SW480 (cell line): Measurements from ENCODE around the gene FGFBP2.
"Not testable (repeated sequence)": the region's sequence is repeated elsewhere in the genome, so short reads cannot be mapped to it uniquely, and the experiment has no call there.

ENCODE experiments used
- DNase-seq: peaks from one replicate; pipeline ENCODE4 v3.0.0-alpha.2; 2016; ENCODE audit warnings: low spot score

FGFBP2 gene

DNA sequence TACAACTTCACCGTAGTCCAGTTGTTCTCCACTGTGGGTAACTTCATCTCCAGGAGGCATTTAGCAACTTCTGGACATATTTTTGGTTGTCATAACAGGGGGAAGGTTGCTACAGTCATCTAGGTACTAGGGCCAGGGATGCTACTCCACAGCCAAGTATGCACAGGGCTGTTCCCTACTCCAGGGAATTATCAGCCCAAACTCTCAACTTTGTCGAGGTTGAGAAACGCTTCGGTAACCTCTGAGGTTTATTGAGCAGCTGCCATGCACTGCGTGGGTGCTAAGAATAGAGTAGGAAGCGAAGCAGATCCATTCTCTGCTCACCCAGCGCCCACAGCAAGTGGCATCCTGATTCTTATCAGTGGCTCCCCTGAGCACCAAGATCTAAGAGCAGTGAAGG, 32.7 kb downstream of the FGFBP2 start:
- DNase-seq: no peak

DNA sequence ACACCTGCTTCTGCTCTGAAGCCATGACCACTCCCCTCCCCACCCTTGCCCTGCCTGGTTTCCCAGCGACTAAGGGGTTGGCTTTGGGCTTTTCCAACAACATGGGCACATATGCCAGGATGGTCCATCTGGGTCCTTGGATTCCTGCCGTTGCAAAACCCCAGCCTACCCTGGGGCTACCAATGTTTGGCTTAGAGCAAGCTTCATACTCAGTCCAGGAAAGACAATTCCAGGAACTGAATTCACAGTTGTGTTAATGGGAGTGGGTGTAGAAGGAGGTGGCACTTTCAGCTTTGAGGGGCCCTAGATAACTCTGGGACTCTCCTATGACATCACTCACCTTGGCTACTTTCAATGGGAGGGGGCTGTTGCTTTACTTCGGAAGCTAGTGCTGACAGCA, 33.4 kb downstream of the FGFBP2 start:
- no peak for DNase-seq

DNA sequence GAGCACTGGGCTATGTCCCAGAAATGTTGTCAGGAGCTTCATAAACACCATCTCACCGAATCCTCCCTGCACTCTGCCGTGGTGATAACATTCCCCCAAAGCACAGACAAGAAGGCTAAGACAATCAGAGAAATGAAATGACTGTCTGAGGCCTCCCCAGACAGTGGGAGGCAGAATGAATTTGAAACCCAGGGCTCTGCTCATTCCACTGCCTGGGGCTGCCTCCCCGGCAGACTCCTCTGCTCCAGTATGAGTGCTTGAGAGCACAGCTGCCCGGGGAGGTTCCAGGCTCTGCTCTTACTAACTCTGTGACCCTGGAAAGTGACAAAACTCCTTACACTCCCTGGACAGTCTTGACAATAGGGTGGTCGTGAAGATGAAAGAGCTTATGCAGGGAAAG, 34.1 kb downstream of the FGFBP2 start:
- no peak for DNase-seq

DNA sequence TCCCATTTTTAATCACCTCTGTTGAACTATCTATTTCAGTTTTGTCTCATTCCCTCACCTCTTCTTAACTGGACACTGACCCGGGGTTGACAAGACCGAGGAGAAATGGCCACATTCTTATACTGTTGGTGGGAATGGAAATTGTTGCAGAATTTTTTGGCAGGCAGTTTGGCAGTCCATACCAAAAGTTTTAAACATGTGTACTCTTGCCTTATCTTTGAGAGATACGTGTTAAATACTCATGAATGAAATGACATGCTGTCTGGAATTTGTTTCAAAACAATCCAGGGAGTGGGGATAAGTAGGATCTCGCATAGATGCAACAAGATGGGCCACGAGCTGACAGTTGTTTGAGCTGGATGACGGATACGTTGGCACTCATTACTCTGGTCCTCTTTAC, 36.5 kb downstream of the FGFBP2 start:
- no peak for DNase-seq

DNA sequence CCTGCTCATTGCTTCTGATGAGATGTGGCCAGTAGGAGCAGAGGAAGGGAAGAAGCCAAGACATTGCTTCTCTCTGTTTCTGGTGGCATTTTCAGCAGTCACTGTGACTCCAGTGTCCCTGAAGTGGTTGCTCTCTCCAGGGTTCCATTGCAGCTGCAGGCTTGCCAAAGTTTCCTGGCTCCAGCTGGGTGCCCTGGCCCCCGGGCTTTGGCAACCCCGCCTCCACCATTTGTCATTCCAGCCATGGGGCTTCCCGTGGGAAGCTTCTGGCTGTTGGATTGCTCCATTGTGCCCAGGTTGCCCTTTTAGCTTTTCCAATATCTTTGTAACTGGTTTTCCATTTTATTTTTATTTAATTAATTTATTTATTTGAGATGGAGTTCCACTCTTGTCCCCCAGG, 37.1 kb downstream of the FGFBP2 start:
- DNase-seq: no peak

DNA sequence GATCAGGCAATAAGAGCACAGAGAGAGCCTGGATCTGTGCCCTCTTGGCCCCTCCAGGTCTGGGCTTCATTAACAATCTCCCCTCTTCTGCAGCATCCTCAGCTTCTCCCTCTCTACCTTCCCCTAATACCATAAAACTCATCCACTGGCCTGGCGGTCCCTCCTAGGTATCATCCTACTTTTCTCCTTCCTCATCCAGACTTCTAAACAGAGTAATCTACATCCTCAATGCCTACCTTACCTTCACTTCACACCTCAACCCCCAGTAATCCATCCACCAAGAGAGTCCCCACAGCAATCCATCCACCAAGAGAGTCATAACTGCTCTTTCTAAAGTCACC, 41.4 kb downstream of the FGFBP2 start:
- DNase-seq: no peak

DNA sequence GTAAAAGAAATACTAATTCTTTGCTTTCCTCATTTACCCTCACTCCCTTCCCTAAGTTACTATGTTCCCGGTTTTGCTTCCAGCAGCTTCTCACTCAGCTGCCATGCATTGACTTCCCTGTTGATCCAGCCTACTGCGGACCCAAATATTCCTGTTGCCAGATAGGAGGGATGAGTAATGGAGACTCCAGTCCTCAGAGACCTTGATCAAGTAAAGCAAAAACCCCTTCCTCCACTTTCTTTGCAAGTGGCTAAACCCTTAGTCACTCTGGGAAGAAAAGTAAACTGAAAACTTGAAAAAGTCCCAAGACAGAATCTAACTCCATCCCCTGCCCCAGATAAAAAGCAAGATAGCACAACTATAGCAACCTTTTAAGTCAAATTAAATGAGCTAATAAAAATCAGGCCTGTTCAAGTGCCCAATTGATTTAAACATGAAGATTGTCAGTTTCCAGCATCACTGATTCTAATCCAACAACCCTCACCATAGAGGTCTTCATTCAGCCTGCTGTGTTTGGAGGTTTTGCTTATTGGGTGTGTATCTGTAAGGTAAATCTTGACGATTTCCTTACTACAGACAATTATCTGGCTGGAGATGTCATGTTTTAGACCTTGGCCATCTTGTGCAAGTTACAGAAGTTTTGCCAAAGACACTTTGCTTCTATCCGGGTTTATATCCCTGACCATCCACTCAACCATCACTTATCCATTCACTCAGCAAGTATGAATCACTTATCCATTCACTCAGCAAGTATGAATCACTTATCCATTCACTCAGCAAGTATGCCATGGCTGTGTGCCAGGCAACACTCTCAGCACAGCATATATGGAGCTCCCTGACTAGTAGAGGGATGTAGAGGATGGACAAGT, 42.0 kb downstream of the FGFBP2 start:
- peak; percentile 70 for DNase-seq

DNA sequence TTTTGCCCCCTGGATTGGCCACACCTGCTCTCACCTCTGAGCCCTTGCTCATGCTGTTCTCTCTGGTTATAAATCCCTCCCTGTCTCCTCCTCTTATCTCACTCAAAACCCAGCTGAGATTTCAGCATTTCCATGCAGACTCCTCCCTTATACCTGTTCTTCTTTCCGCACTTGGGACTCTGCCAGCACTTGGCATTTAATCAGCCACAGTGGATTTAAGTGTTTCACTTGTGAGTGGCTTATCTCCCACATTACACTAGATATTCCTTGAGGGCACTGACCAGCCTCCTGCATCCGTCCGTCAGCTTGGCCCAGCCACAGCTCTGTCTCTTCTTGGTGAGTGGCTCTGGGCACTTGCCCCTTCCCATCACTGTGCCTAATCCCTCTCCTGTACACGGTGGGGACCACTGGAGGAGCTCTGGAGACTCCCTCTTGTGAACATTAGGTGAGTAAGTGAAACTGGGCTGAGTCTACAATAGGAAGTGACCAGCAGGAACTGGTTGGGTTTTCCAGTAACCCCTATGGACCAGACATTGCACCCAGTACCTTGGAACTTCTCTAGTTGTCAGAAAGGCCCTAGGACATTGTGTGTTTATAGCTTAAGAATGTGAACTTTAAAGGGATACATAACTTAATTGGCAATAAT, 44.4 kb downstream of the FGFBP2 start:
- no peak for DNase-seq

DNA sequence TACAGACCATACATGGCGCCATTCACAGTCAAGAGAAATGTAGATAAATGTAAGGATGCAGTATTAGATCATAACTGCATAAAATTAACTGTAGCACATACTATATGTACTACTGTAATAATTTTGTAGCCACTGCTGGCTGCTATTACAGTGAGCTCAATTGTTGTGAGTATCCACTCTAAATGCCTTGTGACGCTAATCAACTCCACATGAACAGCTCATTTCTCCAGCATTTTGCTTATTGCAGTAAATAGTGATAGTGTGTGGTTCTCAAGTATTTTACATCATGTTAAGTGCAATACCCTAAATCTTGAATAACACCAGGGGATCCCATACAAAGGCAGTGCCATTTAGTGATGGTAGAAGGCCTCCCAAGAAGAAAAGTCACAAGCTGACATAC, 45.7 kb downstream of the FGFBP2 start:
- DNase-seq: no peak

DNA sequence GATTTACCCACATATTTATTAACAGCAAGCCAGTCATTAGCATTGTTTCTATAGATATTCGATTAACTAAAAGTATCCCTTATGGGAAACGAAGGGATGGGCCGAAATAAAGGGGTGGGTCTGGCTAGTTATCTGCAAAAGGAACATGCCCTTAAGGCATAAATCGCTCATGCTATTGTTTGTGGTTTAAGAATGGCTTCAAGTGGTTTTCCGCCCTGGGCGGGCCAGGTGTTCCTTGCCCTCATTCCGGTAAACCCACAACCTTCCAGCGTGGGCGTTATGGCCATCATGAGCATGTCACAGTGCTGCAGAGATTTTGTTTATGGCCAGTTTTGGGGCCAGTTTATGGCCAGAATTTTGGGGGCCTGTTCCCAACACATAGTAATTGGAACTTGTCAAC, 46.6 kb downstream of the FGFBP2 start:
- DNase-seq: not testable (repeated sequence)

DNA sequence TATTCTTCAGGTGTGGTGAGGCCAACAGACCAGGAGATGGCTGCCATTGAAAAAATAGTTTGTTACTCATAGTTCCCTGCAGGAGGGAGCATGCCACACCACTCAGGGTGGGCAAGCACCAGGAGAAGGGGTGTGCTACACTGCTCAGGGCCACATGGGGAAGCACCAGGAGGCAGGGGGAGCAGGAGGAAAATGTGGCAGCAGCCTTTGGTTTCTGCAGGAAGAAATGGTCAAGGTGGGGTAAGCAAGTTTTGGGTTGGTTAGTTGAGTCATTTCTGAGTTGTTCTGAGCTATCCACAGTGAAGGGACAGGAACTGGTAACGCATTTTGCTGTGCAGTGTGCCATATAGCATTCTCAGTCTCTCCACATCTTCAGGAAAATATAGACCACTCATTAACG, 48.2 kb downstream of the FGFBP2 start:
- DNase-seq: no peak

DNA sequence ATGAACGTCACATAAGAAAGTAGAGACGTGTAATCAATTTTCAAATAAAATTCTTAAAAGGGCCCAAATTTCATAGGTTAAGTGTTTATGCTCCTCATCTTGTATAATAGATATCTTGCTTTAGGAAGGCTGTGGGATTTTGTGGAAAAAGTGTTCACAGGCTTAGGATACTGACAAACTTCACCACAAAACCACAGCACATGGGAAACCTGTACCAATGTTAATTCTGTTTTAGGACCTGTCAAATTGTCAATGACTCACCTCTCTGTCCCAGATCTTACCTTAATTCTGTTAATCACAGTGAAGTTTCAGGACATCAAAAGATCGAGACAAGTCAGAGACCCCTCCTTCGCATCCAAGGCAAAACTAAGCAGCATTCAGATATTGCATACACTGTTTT, 48.7 kb downstream of the FGFBP2 start:
- no peak for DNase-seq

DNA sequence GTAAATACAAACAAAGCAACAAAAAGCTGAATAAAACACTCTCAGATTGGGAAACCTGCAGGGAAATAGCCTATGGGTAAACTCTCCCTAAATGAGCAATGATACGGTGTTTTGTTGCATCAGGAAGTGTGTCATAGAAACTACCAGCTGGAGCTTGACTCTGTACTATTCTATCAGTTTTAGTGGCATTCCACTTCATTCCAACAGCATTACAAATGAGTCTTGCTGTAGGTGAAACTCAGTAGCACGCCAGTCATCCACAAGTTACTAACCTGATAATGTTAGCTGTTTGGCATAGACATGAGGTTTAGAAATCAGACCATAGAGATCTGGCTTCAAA, 49.4 kb downstream of the FGFBP2 start:
- DNase-seq: no peak

DNA sequence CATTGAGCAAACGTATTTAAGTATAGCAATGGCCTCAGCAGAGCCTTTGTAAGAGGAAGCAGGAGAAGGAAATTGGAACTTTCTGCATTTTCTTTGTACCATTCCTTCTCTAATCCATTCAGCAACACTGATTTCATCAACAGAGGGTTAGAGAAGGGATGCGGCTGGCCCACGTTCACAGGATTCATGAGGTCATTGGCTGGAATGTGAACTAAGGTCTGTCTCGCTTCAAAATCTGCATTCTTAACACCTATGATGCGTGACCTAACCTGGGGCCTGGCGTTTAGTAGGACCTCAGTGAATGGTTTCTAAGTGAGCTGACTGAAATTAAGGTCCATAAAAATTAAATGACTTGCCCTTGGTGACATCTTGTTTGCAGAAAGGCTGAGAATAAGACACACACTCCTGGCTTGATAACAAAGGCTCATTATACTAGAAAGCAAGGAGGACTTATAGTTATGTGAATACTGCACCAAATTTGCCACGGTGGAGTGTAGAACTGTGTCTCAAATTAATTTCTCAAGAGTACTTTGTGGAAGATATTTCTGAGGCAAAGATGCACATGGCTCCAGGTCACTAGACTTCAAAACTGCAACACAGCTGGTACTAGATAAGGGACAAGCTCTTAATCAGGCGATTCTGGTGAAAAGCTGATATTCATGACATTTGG, 49.9 kb downstream of the FGFBP2 start:
- no peak for DNase-seq

DNA sequence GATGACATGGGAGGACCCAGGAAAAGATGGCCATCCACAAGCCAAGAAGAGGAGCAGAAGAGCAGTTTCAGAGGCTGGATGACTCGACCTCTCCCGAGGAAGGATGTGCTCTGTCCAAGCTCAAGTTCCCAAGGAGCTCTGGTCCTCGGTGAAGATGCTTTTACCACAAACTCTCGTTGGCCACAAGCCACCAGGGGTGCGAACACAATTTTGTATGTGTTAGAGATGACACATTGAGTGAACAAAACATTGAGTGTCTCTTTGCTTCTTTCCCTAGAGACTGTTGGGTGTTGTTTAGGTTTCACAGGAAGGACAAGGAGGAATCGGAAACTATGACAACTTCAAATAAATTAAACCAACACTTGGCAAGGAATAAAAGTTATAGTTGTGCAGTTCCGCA, 50.7 kb downstream of the FGFBP2 start:
- no peak for DNase-seq
